COR-L47 (cell line): ENCODE results near the gene DCDC1.

Source experiments
- DNase-seq: peaks from one replicate; lab custom pipeline; 2025; lab: John Stamatoyannopoulos, UW

DCDC1 gene, protein sequence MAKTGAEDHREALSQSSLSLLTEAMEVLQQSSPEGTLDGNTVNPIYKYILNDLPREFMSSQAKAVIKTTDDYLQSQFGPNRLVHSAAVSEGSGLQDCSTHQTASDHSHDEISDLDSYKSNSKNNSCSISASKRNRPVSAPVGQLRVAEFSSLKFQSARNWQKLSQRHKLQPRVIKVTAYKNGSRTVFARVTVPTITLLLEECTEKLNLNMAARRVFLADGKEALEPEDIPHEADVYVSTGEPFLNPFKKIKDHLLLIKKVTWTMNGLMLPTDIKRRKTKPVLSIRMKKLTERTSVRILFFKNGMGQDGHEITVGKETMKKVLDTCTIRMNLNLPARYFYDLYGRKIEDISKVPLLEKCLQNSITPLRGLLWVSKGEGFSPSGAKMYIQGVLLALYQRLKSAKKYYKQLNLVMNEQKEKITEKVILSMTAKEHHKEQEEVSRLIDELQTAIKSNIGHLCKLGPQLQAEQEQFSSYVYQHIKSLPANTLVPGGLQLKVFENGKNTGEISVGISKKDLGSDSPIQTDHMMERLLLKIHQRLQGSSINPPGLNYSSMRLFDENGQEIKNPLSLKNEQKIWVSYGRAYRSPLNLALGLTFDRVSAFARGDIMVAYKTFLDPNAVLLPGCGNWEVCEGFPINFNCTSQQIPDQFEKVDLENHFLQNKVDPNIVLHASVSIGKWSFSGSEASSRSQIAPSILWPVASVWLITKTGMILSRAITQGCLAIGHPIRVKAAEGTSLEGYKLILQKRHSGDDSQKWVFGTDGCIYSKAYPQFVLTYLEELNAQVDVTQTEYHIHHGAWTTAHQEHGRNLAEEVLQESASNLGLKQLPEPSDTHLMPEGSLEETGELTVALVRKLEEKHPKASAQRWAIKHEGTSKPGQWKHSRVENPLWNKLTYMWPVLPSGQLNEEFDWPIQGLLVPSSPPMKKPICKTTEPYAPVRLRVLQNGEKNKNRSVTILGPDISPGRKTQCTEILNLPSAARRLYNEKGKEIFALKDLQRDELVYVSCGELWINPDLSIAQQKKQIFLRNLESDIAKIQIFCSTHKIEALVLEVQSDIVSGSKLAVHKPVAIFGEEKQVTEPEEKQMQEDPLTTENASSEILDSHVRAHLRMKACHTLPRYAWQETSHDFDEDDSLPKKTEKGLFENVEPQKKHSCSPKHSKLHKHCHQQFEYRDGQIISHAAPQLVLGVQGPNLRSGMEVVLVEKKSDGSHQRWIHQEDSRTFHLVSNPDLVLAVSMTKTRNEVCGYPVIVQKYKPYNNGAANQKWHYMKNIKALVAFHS (N-terminal part only)

DNA sequence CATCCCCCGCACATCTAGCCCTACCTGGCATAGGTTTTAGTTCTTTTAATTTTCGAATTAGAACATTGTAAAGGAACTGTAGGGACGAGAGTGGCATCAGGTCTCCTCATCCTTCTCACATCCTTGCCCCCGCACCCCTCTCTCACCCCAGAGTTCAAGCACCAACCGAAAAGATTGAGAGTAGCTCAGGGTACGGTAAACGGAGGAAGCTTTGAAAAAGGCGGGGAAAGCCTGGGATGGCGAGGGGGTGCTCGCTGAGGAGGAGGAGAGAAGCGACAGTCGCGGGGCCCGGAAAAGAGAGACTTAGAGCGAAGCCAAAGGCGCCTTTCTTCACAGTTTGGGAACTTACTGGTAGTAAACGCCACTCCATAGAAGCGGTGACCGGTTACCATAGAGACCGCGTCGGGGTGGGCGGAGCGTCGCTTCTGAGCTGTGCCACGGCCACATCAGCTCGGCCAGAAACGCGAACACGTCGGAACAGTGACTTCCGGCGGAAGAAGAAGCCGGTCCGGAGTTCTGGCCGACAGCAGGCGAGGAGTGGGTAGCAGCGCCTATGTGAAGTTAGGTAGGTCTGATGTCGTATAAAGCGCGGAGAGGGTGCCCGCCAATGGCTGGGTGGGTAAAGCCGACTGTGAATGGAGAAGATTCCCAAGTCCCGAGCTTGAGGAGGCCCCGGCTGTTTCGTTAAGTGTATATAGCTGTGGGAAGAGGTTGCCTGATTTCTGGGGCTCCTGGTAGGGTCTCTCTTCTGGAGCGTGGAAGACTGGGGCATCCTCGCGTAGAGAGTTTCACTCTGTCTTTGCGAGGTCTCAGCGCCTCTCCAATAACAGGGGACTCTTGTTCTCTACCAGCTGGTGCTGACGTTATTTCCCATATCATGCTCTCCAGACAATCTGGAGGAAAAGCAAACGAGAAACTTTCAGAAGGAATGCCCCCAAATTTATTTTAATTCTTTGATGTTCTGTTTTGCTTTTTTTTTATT, at the start of gene DCDC1, which contains the start of gene DNAJC24:
TSS of gene DCDC1 (minus strand) at position 392 of the 982 bp plus-strand sequence. CDS start 41,459 bp downstream, outside the sequence.
TSS of gene DNAJC24 (plus strand) at position 513 of the 982 bp plus-strand sequence. CDS start 889 bp downstream, outside the sequence.
- peak; percentile 96 for DNase-seq

DNA sequence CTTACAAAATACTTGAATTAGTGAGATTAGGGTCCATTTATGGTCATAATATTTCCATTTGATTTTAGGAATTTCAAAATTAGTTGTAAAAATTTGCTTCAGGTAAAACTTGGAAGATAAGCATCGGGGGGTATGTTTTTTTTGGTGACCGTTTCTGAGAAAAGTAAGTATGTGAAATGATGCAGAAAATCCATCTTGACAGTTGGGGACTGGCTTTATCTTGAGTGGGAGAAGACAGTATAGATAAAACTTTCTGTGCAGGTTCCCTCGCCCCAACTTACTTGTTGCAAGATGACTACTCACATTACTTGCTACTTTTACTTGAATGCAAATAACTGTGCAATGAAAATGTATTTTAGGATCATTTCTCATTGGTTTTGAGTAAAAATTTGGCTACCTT, 49.6 kb upstream of the DCDC1 start:
- no peak for DNase-seq

DNA sequence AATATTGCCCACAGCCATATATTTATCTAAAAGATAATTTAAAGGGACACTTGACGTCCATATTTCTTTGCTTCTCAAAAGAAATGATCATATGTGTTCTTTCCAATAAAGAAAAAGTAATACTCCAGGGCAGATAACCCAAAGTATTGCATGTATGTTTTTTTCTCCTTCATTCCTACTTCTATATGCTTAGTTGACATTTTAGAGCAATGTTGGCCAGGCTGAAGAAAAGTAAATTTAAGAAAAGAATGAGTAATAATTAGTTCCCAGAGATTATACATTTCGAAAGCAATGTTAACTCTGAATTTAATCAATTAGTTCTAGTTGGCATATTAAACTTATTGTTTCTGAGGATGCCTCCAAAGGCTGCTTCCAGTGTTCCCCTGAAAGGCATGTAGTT, 48.3 kb upstream of the DCDC1 start:
- no peak for DNase-seq

DNA sequence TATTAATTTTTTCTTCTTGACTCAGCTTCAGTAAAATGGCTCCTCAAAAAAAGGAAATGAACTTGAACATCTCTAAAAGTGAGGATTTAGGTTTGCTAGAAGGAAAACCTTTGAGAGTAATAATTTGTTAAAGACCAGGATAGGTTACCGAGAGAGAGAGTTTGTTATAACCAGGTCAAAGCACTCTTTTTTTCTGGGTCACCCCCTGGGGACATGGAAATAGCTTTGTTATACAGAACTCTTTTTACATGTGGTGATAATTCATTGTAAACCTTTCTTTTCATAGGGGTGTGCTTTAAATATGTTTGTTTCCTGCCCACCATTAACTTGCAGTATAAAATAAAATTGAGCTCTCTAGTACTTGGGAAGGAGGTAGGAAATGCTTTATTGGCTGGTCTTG, 47.8 kb upstream of the DCDC1 start:
- DNase-seq = peak; percentile 59

DNA sequence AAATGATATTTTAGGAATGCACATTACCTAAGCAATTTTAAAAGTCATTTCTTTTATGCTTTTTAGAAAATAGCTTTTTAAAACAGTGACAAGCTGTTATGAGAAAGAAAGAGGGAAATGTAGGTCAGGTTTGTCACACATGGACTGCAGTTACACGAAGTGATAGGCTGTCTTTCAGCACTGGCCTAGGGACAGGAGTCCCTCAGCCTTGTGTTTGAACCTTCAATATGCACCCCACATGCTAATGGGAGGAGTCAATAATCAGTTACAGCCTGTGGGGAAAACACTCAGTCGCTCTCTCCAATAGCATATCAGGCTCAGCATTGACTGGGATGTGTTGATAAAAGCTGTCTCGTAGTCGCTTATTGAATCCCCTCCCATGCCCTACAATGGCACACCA, 45.9 kb upstream of the DCDC1 start:
- no peak for DNase-seq

DNA sequence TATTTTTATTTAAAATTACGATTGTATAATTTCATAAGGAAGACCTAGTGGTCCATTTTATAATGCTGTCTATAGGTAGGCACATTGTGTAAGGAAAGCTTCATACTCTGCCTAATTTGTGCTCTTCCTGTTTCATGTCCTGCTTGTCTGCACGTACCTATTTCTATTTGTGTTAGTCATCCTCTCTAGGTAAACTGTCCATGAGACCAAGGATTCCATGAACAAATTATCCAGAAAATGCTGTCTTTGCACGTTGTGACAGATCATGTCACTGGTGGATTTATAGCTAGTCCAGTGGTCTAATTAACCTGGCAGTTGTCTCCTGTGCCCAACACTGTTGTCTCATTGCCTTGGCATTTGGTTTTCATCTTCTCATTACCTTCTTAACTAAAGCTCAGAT, 44.8 kb upstream of the DCDC1 start:
- DNase-seq = no peak

DNA sequence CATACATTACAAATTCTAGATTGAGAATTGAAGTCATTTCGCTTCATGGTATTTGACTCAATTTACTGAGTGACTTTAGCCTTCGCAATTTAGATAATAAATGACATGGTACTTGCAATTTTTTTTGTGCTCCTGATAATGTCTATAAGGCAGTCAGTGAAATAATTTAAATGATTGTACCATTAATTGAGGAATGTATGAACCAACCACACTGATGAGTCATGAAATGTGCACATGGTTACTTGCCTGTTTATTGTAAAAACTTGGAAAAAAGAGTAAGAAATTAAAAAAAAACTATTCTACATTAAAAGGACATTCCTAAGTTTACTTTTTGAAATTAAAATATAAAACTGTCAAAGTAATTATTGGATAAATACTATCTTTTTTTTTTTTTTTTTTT, 43.4 kb upstream of the DCDC1 start:
- DNase-seq = no peak

DNA sequence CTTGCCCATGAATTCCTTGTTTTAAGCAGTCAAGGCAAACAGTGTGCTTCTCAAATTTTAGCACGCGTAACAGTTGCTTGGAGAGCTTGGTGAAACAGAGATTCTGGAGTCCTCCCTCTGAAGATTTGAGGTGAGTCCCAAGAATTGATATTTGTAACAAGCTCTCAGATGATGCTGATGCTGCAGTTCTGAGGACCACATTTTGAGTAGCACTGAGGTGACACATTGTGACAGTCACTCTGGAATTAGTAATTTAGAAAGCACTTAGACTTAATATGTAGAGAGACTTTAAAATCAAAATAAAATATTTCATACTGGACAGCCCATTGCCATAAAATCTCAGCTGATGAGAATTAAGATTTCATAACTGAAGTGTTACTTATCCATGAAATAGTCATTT, 38.7 kb upstream of the DCDC1 start:
- DNase-seq = no peak

DNA sequence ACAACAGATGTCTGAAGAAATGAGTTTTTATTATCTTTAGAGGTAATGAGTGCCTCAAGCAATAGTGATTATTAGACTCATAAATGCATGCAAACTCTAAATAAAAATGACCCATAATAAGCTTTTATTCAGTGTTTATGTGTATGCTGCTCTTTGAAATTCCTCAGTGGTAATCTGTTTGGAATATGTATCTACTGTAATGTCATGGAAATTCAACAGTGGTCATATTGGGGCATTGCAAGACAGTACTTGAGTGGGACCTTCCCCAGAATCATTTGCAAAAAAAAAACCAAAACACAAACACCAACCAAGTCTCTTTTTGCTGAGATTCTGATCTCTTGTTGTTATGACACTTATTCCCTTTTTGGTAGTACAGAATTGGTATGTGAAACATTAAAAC, 35.1 kb upstream of the DCDC1 start:
- DNase-seq = no peak

DNA sequence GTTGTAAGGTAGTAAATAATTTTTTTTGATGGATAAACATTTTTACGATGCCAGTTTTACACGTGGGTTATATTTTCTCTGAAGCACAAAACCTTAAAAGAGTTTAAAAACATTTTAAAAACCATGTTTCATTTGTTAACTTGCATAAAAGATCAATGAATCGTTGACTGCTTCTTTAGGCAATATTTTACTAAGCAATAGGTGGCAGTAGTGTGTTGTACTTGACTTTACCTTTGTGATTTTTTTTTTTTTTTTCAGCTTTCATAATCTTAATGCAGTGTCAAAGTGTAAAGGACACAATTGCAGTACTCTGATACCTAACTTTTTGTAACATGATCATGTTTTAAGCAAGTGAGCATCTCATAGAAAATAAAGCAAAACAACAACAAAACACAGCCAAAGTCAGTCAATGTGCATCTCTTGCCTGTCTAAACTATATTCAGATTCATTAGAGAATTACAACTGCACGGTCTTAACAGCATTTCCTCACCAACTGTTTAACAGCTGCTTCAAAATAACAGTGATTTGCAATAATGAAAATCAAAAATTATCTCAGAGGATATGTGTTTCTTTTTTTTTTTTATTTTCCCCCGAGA, 27.8 kb upstream of the DCDC1 start:
- DNase-seq = peak; percentile 59

DNA sequence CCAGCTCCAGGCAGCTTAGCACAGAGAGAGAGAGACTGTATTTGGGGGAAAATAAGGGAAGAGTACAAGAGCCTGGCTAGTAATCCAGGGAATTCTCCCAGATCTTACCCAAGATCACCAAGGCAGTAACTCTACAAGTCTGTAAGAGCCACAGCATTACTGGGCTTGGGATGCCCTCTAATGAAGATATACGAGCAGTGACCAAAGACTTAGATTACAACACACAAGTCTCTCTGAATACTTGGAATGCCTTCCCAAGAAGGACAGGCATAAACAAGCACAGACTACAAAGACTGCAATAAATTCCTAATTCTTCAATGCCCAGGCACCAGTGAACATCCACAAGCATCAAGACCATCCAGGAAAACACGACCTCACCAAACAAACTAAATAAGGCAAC, 17.8 kb upstream of the DCDC1 start:
- no peak for DNase-seq

DNA sequence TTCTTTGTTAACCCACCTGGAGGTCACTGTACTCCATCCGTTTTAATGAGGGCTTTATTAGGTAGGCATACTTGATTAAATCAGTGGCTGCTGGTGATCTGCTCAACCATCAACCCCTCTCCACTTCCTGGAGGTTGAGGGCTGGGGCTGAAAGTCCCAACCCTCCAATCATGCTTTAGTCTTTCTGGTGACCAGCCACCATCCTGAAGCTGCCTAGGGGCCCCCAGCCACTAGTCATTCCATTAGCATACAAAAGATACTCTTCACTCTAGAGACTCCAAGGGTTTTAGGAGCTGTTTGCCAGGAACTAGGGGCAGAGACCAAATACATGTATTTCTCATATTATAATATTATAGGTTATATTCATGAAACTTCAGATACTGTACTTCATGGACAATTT, 13.6 kb upstream of the DCDC1 start:
- no peak for DNase-seq

DNA sequence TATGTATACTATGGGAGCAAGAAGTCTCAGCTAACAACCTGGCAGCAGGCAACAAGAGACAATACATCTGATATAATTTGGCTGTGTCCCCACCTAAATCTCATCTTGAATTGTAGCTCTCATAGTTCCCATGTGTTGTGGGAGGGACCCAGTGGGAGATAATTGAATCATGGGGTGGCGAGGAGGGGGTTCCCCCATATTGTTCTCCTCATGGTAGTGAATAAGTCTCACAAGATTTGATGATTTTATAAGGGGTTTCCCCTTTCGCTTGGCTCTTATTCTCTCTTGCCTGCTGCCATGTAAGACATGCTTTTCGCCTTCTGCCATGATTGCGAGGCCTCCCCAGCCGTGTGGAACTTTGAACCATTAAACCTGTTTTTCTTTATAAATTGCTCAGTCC, 6.3 kb upstream of the DCDC1 start:
- no peak for DNase-seq

DNA sequence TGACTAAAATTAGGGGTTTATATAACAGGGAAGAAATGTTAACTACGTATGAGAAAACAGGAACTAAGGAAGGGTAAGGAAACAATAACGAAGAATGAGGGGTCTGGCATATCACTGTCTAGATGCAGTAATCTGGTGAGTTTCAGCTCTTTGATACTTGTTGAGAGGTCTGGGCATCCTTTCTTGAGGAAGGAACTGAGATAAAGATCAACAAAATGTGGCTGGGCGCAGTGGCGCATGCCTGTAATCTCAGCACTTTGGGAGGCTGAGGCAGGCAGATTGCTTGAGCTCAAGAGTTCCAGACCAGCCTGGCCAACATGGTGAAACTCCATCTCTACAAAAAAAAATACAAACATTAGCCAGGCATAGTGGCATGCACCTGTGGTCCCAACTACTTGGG, 2.7 kb downstream of the DCDC1 start:
- DNase-seq = no peak

DNA sequence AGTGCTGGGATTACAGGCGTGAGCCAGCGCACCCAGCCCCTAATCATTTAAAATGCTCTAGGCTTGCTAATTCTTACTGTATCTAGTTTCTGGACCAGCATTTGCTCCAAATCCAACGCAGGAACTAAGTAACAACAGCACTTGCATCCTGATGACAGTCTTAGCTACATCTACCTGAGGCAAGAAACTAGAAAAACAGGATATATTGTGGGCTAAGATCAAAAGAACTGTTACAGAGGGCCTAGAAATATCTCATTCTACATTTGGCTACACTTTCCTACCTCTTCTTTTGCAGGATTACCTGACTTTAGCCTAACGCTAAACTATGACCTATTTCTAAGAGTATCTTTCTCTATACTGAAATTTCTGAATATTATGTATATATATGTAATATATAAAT, 7.8 kb downstream of the DCDC1 start:
- DNase-seq = no peak

DNA sequence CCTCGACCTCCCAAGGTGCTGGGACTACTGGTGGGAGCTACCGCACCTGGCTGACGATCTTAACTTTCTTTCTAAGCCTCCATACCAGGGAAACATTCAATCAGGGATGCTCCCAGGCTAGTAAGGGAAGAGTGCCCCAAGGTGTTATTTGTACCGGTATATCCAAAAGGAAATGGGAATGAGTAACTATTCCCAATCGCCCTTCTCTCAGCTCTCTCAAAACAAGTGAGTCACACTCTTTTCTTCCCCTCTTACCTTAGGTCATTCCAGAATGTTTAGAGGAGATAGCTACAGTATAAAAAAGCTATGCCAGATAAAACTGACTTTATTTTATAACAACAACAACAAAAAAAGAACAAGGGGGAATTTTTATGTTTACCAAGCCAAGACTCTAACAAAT, 13.7 kb downstream of the DCDC1 start:
- DNase-seq = no peak

DNA sequence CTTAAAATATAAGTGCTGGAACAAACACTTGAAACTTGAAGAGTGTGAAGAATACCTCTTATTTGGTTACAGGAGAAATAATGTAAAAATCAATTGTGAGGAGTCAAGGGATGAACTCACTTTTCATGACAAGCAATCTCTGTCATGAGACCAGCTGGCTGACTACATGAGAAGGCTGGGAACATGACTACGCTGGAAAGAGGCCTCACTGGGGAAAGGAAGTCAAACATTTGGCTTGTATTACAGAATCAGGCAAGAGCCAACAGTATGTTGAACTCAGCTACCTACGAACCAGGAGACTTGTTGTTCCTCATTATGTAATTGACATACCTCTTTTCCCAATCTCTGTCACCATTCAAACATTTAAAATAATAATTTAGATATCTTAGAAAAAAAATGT, 14.4 kb downstream of the DCDC1 start:
- no peak for DNase-seq

DNA sequence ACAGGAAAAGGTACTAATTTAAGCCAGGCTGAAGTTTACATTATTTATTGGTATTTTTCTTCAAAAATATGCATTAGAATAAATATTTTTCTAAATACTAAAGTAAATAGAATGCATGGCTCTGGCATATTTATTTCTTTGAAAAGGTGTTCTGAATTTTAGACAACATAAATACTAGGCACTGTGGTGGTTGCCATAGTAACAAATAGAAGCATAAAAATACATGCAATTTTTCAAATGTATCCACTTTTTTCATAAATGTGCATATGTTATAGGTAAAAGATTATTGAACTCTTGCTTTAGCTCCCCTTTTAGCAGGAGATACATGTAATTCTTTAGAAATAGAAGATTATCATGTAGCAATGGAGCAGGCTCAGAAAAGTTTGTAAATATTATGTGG, 18.4 kb downstream of the DCDC1 start:
- no peak for DNase-seq

DNA sequence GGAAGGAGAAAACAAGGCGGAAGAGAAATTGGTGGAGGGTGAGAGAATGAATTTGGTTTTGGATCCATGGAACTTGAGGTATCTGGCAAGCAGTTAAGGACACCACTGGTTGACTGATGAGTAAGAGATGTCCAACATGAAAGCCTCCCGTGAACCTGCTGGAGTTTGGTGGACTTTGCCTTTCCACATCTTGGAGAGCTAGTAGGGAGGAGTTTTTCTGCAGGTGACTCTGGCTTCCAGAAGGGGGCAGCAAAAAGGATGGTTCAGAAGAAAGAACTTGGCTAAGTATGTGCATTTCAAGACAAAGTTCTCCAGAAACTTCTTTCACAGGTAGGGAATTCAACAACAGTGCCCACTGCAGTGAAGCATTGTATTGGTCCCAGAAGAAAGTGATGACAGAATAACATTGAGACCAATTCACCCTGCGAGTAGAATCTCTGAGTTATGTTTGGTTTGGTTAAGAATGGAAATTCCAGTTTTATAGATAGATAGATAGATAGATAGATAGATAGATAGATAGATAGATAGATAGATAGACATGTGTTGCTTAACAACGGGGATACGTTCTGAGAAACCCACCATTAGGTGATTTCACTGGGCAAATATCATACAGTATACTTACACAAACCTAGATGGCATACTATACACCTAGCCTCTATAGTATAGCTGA, 28.5 kb downstream of the DCDC1 start:
- peak; percentile 17 for DNase-seq

DNA sequence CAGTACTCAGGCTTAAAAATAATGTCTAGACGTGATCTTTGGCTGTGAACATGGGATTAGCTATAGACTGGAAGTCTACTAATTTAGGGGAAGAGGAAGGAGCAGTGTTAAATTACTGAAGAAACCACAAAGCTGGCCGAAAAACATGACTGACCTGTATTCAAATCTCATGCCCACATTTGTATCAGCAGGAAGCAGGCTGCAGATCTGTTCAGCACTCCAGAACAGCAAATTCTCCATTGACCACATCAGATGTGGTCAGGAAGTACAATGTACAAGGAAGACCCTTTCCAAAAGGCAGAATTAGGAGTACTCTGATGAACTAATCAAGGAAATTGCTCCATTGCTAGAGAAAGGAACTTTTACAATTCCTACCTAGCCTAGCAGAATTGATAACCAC, 31.7 kb downstream of the DCDC1 start:
- DNase-seq = no peak
